GM18868 (cell line): ENCODE results near the gene NUDT14.

Source experiments
- ATAC-seq: cut with Tn5 transposase; IDR thresholded peaks from one replicate; pipeline ENCODE4 v1.9.1; 2021; ENCODE audit warnings: mild to moderate bottlenecking, moderate library complexity; ENCODE audit not compliant: unreplicated experiment

The NUDT14 gene

DNA sequence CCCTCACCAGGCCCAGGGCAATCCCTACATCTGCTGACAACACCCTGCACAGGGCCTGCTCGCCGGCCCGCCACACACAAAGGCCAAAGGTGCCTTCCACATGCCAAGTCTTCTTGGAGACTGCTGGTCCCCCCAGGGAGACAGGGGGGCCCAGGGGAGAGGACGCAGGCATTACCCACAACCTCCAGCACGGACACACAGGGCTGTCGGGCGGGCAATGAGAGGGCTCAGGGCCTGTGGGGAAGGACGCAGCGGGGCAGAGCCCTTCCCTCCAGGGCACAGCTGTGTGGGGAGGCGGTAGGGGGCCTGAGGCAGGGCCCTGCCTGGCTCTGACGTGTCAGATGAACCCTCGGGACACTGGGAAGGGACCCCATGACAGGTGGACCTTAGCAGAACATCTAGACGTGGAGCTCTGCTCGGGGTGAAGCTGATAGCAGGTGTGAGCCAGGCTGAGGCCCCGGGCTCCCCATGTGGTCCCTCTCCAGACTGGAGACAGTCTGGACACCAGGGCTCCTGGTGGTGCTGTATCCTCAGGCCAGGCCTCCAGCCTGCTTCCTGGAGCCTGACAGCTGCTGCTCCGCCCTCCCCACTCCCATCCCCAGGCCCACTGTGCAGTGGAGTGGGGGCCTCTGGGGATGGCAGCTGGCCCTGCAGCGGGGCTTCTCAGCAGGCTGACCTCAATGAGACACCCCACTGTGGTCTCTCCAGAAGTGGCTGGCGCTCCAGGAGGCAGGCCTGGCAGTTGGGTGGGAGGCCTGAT lies 31.6 kb upstream of the NUDT14 start:
- ATAC-seq = no peak

DNA sequence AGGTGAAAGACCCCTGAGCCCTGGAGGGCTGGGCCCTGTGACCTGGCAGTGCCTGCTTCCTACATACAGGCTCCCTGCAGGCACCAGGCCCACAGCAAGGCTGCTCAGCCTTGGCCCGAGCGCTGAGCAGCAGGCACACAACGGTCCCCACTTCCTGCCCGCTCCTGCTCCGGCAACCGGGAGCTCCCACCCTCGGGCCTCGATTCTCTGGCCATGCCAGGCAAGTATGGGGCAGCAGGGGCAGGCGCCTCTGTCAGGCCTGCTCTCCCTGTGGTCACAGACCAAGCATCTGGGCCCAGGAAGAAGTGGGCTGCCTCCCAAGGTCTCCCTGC lies 30.6 kb upstream of the NUDT14 start:
- no peak for ATAC-seq

DNA sequence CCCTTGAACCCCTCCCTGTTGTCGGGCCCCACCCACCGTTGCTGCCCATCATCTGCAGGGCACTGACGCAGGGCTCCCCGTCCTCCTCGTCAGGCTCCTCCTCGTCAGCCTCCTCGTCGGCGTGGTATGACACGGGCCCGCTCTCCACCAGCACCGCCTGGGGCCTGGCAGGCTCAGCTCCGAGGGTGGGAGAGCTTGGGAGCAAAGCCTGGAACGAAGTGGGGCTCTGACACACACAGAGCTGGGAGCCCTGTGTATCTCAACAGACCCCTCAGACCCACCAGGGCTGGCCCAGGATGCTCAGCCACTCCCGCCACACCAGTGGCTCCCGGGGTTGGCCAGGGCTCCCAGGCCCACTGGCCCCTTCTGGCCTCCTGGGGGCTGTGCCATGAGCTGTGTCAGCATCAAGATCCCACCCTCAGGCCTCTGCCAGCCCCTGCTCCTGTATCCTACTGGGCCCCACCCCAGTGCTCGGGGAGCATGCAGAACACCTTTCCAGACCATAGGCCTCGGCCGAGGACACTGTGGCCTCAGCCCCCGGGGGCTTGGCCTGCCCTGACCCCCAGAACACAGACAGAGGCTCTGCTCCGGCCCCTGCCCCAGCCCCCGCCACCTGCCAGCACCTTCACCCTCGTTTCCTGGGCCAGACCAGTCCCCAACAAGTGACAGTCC lies 30.1 kb upstream of the NUDT14 start:
- no peak for ATAC-seq

DNA sequence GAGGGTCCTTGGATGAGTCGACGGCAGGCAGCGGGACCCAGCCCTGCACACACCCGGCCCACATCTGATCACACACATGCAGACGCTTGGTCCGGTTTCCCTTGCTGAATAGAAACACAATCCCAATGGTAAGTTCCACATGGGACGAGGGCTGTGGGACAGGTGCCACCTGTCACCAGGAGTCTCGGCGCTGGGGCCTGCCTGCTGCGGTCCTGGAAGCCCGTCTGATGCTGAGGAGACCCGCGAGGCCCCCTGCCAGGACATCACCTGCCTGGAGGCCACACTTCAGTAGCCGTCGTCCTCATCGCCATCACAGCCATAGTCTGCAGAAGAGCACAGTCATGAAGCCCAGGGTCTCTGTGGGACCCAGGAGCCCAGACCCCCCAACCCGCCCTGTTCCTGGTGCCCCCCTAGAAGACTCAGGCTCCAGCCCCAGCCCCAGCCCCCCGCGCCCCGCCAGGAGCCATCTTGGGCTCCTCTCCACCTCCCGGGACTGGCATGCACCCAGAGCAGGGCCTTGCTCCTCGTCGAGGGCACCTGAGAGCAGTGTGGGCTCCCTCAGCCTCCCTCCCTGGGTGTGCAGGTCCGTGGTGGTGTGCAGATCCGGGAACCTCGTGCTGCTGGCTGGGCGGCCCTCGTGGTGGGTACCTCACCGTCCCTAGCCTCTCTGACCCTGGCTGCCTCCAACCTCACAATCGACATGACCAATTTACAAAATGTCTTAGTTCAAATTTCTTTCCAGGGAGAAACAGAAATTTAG lies 29.3 kb upstream of the NUDT14 start:
- no peak for ATAC-seq

DNA sequence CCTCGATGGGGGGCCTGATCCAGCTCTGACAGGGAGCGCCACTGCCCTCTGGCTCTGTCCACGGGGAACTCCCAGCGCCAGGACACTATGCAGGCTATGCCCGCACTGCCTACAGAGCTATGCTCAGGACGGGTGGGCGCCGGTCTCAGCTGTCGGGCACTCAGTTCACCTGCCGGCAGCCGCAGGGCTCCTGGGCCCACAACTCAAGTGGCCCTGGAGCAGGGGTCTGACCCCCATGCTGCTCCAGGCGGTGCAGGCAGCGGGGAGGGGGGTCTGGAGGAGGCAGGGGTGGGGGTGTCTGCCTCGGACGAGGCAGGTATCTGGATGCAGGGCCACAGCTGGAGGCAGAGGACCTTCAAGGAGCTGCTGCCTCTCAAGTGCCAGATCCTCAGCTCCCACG lies 28.5 kb upstream of the NUDT14 start:
- no peak for ATAC-seq

DNA sequence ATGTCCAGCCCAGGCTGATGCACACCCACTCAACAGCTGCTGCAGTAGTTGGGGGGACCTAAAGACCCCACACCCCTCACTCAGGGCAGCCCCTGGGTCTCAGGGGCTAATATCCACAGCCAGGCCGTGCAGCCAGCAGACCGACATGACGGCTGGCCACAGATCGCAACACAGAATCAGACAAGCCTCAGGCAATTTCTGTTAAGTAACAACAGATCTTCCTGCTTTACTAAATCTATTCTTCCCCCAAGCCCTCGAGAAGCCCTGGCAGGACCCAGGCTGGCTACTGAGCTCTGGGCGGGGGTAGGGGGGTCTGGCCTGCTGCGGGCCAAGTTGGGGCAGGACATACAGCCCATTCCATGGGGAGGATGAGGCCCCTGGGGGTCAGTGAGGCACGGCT lies 28.0 kb upstream of the NUDT14 start:
- no peak for ATAC-seq

DNA sequence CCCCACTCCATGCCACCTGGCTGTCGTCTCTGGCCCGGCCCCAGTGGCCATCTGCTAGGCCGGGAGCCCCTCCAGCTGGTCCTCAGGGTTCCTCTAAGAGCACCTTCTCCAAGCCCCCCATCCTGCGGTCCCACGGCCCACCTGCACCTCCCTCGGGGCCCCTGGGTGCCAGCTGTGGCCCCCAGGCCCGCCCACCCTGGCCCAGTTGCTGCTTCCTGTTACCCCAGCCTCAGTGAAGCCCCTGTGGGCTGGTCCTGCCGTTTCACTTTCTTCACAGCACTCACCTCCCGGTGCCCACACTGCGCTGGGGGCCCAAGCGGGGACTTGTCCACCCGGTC lies 27.6 kb upstream of the NUDT14 start:
- ATAC-seq = no peak

DNA sequence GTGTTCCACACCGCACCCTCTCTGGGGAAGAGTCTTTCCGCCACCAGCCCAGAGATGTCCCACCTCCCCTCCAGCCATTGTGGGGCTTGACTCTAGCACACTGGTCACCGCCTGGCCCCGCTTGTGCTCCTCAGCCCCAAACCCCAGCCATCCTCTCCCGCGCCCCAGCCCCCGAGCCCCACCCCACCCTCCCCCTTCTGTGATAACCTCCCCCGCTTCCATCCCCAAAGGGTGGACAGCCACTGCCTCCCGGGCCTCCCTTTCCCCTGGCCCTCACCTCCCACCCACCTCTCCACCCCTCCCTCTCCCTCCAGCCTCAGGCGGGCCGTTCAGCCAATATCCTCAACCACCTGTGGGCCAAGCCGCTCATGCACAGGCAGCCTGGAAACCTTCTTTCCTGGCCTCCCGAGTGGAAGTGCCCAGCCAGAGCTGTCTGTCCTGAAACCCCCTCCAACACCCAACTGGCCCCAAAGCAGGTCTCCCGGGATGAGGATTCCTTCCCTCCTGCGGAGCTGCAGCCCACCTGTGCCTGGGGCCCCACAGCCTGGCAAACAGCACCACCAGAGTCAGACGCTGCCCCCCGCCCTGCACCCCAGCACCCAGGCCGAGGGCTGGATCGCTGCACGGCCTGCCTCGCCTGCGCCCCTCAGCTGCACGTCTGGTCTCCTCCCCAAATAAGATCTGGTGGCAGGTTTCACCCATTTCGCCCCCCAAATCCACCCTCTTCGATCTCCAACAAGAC lies 27.1 kb upstream of the NUDT14 start:
- ATAC-seq = no peak

DNA sequence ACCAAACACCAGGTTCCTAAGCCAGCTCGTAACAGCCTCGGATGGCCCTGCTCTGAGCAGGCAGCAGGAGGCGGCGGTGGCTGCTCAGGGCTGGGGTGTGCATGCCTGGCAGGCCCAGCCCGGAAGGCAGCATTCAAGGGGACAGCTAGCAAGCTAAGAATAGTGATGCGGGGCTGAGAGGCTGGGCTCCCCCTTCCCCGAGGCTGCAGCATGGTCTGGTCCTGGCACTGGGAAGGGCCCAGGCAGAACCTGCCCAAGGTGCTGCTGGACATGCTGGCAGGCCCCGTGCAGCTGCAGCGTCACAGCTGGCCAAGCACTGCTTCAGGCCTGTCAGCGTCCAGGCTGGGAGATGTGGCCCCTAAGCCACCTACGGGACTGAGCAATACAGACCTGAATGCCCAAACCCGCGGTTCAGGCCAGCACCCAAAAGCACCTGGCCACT lies 26.4 kb upstream of the NUDT14 start:
- no peak for ATAC-seq

DNA sequence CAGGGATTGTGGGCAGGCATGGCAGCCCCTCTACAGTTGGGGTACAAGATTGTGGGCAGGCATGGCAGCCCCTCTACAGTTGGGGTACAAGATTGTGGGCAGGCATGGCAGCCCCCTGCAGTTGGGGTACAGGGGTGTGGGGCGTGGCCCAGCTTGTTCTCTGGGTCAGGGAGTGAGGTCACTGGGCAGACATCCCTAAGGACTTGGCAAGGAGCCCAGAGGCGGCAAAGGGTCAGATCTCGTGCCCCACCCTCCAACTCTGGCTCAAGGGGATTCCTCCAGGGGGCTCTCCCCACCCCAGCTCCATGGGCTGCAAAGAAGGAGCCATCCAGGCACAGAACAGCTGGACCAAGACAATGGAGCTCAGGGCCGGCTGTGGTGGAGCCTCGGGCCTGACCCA lies 25.8 kb upstream of the NUDT14 start:
- no peak for ATAC-seq

DNA sequence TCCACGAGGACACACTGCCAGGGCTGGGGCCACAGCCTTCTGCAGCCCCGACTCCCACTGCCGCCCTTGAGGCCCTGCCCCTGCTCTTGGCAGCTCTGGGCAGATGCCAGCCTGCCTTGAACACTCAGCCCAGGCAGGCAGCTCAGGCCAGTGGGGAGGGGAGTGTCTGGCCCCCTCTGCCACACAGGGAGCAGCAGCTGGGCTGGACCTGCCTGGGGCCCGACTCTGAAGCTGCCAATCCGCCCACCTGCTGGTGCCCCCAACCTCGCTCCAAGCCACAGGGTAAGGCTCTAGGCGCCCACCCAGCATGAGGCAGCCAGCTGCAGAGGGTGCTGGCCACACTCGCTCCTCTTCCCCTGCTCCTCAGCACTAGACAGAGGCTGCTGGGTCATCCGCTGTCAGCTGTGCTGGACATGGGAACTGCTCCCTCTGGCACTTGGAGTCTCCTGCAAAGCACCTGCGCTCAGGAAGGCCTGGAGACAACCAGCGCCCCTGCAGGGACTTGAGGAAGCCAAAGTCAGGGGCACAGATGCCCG lies 24.6 kb upstream of the NUDT14 start:
- no peak for ATAC-seq

DNA sequence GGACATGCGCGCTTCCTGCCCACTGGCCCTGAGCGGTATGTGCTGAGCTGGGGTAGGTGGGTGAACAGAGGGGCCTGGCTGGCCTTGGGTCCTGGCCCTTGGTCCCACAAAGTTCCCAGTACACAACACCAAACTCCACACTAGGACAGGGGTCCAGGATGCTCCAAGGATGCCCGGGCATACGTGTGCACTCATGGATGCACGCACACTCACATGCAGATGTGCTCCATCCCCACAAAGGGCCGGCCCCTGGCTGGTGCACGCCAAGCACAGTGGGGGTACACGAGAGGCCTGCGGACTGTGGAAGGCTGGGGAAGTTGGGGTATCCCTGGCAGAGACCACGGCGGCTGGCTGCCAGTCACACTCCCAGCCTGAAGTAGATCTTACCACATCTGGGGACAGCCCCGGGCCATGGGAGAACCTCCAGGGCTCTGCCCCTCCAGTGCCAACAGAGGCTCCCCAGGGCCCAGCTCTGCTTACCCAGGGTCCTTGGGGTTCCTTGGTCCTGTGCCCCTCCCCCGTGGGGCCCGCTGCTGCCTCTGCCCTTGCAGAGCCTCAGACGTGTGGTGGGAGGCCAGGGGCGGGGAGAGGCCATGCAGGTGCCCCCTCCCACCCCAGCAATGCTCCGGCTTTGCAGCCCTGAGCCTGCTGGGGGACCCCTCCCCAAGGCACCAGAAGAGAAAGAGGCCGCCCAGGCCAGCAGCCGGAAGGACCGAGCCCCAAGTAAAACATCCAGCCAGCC lies 24.0 kb upstream of the NUDT14 start:
- ATAC-seq = no peak

DNA sequence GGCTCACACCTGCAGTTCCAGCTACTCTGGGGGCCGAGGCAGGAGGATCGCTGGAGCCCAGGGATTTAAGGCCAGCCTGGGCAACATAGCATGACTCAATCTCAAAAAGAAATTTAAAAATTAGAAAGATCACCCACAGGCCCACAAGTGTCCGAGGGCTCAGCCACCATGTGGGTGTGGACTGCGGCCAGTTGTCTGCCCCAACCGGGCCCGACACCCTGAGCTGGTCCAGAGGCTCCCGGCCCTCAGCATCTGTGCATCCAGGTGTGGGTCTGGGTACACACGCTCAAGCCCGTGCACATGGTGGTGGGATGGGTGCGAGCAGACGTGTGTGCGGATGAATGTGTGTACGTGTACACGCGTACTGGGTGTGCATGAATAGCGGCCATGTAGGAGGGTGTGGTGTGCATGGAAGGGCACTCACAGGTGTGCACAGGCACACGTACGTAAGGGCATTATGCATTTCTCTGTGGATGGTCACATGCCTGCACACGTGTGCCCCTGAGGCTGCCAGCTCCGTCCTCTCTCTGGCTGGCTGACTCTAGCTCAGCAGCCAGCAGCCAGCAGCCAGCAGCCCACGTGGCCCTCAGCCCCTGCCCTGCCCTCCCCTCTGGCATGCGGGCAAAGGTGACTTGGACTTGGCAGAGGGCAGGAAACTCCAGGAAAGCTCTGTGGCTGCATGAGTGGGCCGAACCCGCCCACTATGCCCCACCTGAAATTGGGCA lies 23.3 kb upstream of the NUDT14 start:
- ATAC-seq = no peak

DNA sequence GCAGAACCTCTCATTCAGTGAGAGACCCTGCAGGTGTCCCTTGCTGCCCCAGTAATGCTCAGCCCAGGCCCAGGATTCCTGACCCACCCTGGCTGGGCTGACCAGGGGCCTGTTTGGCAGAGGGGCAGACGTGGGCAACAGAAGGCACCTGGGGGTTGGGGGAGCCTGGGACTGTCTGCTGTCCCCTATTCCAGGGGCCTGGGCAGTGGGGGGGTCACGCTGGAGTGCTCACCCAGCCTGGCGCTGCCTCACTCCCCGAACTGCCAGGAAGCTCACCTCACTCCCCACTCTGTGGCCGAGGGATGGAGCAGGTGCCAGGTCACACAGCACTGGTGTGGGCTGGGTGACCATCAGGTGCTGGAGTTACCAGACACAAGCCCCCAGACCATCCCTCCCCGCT lies 22.6 kb upstream of the NUDT14 start:
- ATAC-seq = no peak

DNA sequence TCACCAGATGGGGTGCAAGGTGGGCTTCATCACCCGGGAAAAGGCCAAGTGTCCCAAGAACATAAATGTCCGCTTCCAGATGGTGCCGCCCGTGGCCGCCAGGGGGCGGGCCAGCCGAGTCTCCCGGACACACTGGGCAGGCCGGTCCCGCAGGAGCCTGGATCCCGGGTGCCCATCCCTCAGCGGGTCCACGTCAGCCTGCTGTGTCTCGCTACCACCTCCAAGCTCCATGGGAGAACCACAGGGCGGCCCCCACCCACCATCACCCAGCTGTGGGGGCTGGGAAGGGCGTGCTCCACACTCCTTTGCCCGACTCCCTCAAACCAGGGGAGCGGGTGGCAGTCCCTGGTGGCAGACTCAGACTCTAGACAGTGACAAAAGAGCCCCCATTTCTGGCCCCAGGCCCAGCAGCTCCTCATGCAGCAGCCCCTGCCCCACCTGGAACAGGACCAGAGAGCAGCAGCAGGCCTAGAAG lies 22.0 kb upstream of the NUDT14 start:
- ATAC-seq = no peak

DNA sequence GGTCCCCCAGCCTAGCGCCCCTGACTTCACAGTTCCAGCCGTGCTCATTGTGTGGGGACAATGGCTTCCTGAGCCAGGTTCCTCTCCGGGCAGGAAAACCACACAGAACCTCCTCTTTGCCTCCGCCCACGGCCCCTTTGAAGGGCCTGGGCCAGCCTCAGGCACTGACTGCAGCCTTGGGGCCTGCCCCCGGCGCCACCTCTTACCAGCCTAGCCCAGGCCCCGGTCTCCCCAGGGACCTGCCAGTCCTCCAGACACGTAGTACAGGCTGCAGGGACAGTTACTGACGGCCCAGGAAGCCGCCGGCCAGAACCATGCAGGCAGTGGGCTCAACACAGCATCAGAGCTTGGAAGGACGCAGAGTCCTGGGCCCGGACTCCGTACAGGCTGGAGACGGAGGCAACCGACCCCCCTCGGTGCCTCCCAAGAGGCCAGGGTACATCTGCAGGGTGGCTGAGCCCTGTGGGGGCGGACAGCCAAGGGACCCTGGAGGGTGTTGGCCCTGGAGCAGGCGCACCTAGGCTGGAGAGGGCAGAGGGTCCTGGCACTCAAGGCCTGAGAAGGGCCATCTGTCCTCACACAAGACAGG lies 20.9 kb upstream of the NUDT14 start:
- no peak for ATAC-seq

DNA sequence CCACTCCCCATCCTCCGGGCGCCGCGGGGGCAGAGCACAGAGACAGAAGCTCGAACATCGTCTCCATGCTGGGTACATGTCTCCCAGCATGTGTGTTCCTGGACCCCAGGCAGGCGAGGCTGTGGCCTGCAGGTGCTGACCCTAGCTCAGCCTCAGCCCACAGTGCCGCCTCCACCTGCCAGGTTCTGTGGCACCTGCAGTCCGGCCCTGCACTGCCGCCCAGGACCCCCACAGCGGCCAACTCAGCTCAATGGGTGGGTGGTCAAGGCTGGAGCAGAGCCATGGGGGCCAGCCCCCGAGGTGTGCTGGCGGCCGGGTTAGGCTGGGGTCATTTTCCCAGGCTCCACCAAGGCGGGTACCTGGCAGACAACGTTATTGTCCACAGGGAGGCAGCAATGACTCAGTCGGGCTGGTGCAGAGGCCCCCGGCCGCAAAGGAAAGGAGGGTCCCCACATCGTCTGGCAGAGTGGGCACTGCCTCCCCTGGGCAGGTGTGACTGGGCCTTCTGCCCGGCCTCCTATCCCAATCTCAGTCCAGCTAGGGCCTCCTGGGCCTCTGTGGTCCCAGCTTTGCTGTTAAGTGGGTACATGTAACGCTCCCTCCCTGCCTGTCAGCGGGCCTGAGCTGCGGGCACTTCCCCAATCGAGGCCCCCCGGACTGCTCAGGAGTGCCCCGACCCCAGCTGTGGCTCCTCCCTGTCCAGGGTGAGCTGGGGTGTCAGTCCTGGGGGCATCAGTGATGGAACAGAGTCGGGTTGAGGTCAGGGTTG lies 20.2 kb upstream of the NUDT14 start:
- ATAC-seq = no peak

DNA sequence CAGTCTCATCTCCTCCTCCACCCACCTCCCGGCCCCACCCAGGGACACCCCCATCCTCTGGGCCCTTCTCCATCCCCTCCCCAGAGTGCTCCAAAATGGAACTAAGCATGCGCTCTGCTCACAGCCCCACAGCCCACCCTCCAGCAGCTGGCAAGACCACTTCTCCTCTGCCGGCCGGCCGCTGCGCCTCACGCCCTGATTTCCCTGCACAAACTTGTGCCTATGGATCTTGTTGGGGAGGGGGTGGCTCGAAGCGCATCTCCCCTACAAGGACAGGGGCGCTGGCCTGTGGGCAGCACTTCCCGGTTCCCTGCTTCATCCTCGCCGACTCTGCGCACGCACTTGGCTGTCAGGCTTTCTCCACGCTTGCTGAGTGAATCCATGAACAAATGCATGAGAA lies 19.5 kb upstream of the NUDT14 start:
- no peak for ATAC-seq

DNA sequence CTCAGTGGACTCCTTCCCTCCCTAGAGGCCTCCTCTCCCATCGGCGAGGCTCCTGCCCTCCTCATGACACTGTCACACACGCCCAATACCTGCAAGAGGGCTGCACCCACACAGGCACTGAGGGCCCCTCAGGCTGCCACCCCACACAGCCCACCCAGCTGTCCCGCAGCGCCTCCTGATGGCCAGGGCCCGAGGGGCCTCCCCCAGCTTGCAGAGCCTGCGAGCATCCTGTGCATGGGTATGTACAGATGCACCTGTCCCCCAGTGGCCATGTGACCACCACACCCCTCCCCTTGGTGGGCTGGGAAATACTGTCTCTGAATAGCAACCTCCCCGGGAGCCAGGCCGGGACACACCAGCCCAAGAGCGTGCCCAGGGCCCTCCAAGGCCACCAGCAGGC lies 19.0 kb upstream of the NUDT14 start:
- no peak for ATAC-seq
